Activated CD8-positive, alpha-beta memory T cell treated with anti-CD3 and anti-CD28 coated beads for 1 hour (primary cell): ENCODE results near the gene PTDSS2.
A peak's percentile ranks its signal among the peaks of the same experiment; 100 is the strongest.
"Not testable (repeated sequence)": the region's sequence is repeated elsewhere in the genome, so short reads cannot be mapped to it uniquely, and the experiment has no call there.

Experiments
- DNase-seq, 2 donors: peaks; one replicate each; pipeline ENCODE4 v3.0.0-alpha.2; 2020; ENCODE audit warnings: low read depth in 1 of 2; ENCODE audit errors: extremely low read depth in 1 of 2

Gene PTDSS2

DNA sequence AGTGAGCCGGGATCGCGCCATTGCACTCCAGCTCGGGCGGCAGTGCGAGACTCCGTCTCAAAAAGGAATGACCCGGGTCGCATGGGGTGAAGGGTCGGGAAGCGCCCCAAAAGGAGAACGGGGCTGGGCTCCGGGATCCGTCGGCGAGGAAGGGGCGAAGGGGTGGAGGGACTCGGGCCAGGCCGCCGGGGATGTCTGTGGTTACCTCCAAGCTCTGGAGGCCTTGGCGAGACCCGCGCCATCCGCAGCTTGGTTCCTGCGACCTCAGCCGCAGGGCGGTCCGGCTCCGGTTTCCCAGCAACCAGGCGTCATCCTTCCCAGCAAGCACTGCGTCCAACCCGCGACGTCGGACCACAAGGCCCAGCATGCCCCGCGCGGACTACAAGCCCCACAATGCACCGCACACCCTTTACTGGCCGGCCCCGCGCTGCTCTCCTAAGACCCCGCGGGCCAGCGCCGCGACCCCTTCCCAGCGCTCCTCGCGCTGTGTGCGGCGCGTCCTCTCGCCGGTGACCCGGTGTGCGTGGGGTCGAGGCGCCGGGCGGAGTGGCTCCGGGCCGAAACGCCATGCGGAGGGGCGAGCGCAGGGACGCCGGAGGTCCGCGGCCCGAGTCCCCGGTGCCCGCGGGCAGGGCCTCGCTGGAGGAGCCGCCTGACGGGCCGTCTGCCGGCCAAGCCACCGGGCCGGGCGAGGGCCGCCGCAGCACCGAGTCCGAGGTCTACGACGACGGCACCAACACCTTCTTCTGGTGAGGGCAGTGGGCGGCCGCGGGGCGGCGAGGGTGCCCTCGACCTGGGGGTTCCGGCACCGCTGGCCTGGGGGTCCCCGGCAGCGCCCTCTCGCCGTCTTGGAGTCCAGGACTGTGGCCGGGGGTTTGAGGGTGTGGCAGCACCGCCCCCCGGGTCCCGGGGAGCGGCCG, at the start of gene PTDSS2:
Gene PTDSS2, plus strand, starts transcription at position 391 of the 920 bp plus-strand sequence. Its CDS starts 177 bp downstream, at position 568.
- peak; percentile 86 to 92 for DNase-seq

DNA sequence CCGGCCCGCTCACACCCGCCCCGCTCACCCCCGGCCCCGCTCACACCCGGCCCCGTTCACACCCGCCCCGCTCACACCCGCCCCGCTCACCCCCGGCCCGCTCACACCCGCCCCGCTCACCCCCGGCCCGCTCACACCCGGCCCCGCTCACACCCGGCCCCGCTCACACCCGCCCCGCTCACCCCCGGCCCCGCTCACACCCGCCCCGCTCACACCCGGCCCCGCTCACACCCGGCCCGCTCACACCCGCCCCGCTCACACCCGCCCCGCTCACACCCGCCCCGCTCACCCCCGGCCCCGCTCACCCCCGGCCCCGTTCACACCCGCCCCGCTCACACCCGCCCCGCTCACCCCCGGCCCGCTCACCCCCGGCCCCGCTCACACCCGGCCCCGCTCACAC, 48.9 kb upstream of the PTDSS2 start:
- DNase-seq: not testable (repeated sequence)

DNA sequence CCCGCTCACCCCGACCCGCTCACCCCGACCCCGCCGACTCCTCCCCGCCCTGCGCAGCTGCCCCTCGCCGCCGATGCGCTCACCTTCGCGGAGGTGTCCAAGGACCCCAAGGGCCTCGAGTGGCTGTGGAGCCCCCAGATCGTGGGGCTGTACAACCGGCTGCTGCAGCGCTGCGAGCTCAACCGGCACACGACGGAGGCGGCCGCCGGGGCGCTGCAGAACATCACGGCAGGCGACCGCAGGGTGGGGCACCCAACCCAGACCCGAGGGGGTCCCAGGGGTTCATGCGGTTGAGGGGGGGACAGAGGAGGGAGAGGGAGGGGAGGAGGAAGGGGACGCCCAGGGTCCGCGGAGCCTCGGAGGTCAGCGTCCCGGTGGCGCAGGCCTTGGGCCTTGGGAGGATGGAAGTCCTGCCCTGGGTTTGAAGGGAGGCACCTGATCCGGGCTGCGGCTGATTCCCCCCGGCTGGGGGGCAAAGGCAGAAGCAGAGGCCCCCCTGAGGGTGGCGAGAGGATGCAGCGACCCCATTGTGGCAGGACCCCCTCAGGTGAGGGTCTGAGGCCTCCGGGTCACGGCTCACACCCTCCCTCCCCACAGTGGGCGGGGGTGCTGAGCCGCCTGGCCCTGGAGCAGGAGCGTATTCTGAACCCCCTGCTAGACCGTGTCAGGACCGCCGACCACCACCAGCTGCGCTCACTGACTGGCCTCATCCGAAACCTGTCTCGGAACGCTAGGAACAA, 46.9 kb upstream of the PTDSS2 start:
- no peak for DNase-seq

DNA sequence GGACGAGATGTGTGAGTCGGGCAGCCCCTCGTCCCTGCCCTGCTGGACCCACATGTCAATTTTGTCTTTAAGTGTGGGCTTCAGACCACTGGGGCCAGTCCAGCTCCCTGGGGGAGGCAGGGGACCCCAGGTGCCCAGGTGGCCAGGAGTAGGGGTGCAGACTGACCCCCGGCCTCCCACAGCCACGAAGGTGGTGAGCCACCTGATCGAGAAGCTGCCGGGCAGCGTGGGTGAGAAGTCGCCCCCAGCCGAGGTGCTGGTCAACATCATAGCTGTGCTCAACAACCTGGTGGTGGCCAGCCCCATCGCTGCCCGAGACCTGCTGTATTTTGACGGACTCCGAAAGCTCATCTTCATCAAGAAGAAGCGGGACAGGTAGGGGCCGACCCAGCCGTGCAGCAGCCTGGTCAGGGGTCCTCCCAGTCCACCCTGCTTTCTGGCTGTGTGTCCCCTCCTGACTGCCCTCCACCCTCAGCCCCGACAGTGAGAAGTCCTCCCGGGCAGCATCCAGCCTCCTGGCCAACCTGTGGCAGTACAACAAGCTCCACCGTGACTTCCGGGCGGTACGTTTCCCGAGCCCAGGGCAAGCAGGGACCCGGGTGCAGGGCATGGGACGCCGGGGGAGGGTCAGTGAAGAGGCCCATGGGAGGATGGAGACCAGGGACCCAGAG, 46.2 kb upstream of the PTDSS2 start:
- no peak for DNase-seq

DNA sequence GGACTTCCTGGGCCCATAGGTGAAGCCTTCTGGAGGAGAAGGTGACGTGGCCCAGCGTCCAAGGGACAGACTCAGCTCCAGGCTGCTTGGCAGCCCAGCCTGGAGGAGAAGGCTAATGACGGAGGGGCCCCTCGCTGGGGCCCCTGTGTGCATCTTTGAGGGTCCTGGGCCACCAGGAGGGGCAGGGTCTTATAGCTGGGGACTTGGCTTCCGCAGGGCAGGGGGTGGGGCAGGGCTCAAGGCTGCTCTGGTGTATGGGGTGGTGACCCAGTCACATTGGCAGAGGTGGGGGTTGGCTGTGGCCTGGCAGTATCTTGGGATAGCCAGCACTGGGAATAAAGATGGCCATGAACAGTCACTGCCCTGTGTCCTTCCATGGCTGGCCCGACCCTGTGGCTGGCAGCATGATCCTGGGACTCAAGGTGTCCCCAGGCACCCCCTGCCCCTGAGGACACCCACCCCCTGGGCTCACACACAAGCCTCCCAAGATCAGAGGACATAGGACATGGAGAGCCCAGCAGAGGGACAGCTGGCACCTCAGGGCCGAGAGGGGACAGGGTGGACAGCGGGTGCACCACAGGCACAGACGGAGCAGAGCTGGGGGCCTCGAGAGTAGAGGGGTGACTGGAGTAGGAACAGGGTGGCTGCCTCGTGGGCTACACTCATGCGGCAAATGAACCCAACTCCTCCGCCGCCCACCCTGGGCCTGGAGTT, 45.4 kb upstream of the PTDSS2 start:
- no peak for DNase-seq

DNA sequence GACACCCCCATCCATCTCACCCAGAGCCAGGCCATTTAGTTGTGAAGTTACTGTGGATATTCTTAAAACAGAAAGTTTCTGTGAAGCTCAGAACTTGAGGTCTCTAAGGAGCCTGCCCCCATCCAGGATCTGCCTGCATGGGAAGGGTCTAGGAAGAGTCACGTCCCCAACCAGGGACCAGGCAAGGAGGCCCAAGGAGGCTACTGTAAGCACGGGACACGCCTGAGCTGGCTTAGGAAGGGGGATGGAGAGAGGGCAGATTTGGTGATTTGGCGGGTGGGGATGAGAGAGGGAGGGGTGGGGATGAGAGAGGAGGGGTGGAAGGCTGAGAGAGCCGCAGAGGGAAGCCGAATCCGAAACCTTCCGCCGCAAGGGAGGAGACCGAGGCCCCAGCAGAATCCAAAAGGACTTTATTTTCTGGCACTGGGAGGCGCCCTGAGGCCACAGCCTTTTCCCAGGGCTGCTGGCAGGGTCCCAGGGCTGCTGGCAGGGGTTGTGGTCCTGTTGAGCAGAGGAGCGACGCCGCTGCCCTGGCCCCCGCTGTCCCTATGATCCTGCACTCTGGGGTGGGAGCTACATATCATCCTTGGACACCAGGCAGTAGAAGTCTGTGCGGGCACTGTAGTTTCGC, 44.6 kb upstream of the PTDSS2 start:
- no peak for DNase-seq

DNA sequence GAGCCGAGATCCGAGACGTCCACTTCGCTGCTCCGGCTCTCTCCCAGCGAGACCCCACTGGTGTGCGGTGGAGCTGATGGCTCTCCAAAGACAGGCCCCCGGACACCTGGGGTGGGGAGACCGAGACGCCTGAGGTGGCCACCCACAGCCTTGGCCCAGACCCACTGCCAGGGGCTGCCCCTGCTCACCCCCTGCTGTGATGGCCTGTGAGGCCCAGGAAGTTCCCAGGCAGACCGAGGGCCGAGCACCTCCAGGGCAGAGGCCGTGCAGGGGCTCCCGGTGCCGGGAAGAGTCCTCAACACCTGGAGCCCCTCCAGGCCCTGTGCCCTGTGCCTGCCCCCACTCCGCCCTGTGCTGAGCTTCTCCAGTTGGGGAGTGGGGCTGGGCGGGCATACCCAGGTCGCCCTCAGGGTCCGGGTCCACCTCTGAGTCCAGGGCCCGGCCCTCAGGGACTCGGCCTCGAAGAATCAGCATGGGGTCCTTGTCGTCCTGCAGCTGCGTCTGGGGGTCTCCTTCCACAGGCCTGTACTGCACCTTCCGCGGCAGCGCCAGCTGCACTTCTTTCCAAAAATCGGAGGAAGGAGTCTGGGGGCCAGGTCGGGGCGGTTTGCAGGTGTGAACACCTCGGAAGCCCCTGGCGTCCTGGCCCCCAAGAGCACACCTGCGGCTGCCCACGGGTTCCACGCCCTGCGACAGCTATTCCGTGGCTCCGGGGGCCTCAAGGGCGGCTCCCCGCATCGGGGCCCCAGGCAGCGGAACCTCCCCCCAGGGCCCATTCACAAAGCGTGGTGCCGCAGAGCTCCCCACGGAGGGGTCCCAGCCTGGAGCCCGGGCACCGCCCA, 43.9 kb upstream of the PTDSS2 start:
- no peak for DNase-seq

DNA sequence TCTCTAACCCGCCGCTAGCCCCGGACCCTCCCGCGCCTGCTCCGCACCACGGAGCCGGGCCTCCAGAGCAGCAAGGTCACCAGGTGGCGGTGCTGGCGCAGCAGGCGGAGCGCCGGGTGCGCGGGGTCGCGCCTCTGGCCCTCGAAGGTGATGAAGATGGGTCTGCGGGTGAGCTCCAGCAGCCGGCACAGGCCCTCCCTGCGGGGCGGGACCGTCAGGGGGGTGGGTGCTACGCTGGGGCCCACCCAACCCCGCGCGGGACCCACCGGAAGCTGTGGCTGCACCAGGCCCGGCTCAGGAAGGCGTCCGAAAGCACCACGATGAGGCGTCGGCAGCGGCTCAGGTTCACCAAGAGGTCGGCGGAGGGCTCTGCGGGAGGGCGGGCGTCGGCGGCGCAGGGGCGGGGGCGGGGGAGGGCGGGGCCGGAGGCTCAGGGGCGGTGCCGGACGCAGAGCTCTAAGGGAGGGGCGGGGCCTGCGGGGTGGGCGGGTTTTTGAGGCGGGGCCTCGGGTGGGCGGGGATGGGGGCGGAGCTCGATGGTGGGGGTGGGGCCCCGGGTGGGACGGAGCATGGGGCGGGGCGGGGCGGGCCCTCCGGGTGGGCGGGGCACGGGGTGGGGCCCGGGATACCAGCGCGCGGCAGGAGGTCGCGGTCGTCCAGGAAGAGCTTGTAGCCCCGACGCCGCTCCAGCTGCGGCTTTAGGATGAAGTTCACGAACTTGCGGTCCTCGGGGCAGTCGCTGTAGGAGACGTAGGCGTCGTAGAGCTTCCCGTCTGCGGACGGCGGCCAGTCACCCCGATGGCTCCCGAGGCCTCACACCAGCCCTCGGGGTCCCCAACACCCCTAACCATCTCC, 43.1 kb upstream of the PTDSS2 start:
- DNase-seq: peak; percentile 86 to 87

DNA sequence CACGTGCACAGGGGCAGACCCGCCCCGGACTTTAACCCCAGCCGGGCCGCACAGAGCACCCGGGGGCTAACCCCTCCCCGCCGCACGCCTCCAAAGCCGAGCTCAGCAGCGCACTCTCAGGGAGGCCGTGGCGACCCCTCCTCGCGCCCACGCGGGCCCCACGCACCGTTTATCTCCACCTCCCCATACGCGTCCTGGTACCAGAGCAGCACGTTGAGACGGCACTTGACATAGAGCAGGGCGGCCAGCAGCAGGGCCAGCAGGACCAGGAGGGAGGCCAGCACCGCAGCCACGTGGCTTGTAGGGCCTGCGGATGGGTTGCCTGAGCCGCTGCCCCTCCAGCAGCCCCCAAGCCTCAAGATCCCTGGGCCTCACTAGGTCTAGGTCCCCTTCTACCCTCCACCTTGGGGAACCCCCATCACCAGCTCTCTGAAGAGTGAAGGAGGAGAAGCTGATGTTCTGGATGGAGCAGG, 42.4 kb upstream of the PTDSS2 start:
- no peak for DNase-seq

DNA sequence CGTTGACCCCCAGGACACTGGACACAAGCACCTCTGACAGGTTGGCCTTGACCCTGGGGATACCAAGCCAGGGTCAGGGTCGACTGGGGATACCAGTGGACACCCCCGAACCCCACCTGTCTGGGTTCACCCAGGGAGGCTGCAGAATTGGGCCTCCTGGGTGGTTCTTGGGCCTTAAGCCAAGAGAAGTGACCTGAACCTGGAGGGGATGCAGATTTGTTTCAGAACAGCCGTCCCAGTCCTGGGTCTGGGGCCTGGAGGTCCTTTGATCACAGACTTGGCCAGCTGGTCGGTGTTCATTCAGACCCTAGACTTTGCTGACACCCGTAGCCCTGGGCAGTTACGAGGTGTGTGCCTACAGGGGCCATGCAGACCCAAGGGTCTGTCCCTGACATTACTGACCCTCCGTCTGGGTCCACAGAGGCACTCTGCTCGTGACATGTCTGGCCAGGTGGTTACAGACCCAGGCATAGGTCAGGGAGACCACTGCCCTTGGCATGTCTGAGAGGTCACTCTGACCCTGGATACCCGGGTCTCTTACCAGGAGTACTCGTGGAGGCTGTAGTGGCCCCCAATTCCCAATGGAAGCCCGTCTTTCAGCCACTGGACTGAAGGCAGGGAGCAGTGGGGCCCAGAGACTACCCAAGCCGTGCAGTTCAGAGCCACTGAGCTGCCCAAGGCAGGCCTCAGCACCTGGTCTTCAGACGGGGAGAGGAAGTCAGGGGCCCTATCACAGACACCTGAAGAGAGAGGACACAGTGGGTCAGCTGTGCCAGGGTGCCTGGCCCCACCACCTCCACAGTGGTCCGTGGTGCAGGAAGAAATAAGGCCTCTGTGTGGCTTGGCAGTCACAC, 41.7 kb upstream of the PTDSS2 start:
- no peak for DNase-seq

DNA sequence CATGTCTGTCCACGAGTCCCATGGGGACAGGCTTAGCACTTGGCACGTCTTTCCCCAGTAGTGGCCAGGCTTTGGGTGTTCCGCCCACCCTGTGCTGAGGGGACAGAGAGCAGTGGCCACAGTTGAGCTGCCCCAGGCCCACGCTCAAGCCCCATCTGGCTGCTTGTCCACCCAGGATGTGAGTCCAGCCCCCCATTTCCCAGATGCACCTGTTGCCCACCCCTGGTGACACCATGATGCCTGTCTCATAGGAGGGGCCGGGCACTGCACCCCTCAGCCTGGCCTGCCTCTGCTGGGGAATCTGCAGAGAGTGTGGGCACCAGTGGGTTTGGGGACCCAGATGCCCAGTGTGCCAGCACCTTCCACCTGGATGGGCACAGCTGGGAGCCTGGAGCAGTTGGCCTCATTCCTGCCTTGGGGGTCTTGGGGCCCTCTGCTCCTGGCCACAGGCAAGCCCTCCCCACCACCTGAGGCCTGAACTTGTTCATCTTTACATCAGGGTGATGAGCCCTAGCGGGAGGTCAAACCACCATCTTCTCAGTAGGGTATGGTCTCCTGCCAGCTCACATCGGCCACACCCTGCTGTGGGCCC, 41.0 kb upstream of the PTDSS2 start:
- no peak for DNase-seq

DNA sequence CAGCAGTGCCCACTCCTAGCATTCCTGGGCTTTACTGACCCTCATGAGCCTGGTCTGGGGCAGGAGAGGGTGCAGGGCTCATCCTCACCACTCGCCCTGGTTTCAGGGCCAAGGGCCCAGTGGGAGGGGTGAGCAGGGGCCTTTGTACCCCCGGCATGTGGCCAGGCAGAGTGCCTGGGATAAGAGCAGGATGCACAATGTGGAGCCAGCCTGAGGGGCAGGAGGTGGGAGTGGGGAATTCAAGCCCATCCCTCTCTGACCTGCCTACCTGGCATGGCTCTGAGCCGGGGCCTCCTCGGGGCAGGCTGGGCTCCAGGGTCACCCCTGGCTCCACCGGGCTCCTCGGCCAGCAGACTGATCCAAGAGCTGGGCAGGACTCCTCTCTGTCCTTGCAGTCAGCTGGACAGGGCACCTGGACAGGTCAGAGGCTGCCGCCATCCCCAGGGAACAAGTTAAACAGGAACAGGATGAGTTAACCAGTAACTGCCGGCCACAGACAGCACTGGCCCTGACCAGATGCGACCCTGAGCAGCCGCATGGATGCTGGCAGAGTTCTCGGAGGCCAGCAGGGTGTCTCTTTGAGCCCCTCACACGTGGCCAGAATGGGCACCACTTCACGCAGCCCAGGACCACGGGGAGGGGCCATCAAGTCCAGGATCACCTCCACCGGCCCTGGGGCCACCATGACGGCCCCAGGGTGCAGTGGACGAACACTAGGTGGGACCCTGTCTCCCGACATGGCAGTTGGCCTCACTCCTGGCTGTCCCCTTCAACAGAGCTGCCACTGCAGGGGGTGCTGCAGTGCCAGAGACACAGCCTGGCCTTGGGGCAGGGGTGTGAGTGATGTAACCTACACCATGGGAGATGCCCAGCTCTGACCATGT, 40.2 kb upstream of the PTDSS2 start:
- no peak for DNase-seq

DNA sequence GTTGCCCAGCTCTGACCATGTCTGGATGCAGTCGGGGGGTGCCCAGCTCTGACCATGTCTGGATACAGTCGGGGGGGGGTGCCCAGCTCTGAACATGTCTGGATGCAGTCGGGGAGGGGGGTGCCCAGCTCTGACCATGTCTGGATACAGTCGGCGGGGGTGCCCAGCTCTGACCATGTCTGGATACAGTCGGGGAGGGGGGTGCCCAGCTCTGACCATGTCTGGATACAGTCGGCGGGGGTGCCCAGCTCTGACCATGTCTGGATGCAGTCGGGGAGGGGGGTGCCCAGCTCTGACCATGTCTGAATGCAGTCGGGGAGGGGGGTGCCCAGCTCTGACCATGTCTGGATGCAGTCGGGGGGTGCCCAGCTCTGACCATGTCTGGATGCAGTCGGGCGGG, 39.4 kb upstream of the PTDSS2 start:
- not testable (repeated sequence) for DNase-seq

DNA sequence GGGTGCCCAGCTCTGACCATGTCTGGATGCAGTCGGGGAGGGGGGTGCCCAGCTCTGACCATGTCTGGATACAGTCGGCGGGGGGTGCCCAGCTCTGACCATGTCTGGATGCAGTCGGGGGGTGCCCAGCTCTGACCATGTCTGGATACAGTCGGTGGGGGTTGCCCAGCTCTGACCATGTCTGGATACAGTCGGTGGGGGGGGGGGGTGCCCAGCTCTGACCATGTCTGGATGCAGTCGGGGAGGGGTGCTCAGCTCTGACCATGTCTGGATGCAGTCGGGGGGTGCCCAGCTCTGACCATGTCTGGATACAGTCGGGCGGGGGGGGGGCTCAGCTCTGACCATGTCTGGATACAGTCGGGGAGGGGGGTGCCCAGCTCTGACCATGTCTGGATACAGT, 38.6 kb upstream of the PTDSS2 start:
- not testable (repeated sequence) for DNase-seq

DNA sequence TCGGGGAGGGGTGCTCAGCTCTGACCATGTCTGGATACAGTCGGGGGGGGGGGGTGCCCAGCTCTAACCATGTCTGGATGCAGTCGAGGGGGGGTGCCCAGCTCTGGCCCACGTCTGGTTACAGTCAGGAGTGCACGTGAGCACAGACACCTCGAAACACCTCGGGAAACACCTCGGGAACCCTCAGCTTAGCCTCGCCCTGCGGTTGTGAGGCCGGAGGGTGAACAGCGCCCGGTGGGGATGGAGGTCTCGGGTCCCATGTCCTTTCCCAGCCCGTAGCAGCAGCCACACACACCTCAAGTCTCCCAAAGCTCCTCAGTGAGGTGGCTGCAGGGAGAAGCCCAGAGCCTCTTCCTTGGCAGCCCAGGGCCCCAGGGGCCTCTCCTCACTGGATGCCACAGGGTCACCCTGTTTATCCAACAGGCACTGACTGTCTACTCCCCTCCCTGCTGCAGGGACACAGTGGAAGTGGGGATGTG, 37.4 kb upstream of the PTDSS2 start:
- DNase-seq: no peak
